ENCODE measurements around the gene UST. TPM values are rescaled to one million over a fixed set of nuclear protein-coding genes. Genes with fewer than 3 reads are reported as not detected.
"Not testable (repeated sequence)": the region's sequence is repeated elsewhere in the genome, so short reads cannot be mapped to it uniquely, and the experiment has no call there.

UST gene
- total RNA-seq, 1 experiment from 2014 or later = 4.9 TPM

DNA sequence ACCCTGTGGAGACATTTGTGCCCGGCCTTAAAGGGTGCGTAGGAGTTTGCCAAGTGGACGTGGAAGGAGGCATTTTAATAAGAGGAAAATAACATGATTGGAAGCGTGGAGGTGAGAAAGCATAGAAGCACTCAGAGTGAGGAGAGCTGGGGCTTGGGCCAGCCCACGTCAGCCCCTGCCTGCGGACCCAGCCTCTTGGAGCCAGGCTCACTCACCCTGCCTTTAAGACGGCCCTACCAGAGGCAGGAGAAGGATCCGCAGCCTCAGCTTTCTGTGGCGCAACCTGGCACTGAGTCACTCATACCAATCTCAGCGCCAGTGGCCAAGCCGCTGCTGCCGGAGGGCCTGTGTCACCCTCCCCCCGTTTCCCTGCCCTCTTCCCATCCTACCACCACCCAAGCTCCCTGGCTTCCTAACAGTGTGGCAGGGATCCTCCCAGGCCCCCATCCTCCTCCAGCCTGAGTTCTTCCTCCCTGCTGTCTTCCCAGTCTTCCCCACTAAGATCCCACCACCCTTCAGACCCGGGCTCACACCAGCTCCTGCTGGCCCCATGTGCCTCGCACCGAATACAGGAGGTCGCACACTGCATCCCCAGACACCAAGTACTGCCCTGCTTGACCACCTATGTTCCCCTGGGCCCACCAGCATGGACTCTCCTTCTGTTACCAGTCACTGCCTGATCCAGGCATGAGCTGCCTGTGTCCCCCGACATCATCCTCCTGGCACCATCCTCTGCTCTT lies 285.2 kb downstream of the UST start:
- DNase-seq (ENCODE audit: low read depth) = peak; percentile 90

DNA sequence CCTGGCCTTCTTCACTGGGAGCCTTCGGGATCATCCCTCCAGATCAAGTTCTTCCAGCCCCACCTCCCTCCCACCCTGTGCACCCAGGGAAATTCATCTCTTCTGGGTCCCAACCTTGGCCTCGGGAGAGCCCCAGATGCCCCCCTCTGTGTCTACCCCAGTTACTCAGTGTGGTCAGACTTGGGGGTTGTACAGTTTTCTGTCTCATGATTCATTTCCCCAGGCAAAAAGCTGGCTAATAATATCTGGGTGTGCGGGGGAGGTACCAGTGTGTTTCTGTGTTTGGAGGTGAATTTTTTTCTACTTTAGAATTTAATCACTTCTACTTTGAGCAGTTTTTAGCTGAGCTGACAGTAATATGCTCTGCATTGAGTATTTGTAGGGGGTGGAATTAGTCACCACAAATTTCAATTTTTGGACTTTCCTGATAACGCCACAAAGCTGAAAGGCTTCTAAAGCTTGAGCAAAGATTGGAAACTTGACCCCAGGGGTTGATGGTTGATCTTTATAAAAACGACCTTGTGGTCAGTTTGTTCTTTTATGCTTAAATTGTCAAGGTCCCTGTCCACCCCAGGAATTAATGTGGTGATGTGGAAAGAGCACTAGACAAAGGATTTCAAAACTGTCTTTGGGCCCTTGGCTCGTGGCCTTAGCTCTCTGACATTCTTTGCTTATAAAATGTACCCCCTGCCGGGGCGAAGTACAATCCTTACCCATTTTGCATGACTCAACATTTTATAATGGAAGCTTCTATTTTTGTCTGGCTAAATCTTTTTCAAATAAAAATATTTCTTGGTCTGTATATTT lies 286.0 kb downstream of the UST start:
- DNase-seq (ENCODE audit: low read depth) = peak; percentile 95

DNA sequence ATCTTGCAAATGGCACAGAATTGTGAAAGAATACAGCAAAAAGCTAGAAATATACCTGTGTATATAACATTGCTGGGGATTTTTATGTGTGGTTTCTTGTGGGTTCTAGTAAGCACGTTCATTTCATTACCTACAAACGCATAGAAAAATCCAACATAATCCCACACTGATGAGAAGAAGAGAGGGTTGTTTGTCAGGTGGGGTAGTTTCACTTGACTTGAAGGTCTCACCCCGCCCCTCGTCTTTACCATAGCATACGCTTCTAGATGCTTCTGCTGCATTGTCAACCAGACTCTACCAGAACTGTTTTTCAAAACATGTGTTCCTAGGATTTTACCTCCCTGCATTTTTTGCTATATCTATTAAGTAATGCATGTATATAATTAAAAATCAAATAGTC lies 286.6 kb downstream of the UST start:
- no peak for DNase-seq (ENCODE audit: low read depth)

DNA sequence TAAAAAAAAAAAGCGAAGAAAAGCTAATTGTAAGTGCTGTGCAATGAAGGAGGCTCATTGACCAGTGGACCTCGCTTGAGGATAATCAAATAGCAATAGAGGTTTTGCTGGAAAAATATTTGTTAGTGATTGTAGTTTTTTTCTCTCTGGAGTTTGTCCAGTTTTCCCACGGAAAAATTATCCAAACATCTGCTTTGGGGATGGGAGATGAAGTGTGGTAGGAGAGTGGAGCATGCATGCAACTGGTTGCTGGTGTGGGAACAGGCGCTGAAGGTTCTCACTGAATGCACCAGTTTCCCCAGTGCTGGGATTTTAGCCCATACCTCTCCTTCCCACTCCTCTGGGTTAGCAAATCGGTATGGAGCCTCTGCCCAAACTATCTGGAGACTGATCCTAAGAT lies 288.9 kb downstream of the UST start:
- DNase-seq (ENCODE audit: low read depth) = no peak

DNA sequence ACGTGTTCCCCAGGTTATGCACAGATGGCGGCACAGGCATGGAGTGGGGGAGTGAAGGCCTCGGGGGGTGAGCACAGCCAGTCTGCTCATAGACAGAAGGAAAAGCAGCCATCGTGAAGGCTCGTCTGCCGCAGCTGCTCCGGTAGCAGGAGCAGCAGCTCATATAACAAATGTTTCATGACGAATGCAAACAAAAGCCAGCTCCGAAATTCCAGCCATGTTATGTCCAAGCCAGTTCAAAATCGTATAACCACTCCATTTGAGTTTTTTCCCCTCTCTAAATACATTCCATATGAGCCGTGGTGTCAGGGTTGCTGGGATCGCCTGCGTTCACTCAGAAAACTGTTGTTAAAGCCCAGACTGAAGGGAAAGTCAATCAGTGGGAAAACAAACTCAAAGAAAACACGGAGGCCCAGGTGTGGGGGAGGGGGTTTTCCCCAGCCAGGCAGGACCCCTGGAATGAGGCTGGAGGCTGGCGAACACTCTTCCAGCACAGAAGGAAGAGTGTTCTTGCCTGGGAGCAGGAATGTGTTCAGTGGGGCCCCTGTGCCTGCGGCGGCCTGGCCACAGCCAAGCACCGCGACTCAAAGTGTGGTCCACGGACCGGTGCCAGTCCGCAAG lies 290.3 kb downstream of the UST start:
- peak; percentile 69 for DNase-seq (ENCODE audit: low read depth)

DNA sequence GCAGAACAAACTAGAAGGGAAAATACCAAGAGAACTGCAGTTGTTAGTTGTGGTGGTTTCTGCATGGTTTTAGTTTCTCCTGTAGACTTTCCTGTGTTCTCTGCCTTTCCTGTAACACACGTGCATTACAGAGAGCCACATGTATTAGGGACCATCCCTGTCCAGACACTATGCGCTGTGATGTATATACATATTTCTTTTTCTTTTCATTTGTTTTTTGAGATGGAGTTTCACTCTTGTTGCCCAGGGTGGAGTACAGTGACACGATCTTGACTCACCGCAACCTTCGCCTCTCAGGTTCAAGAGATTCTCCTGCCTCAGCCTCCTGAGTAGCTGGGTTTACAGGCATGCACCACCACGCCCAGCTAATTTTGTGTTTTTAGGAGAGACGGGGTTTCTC lies 292.2 kb downstream of the UST start:
- not testable (repeated sequence) for DNase-seq (ENCODE audit: low read depth)

DNA sequence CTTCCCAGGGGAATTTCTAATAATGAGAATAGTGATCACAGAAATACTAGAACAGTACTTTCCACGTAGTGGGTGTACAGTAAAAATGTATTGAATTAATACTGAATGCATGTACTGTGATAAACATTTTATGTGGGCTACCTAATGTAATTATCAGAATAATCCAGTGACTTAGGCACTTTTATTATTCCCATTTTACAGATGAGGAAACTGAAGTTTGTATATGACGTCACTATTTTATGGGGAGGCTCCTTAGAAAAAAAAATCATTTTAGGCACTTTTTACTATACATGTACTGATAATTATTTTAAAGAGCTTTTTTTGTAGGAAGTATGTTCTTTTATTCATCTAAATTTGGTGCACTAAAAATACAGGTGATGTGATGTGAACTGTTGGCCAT lies 295.1 kb downstream of the UST start:
- DNase-seq (ENCODE audit: low read depth) = no peak

DNA sequence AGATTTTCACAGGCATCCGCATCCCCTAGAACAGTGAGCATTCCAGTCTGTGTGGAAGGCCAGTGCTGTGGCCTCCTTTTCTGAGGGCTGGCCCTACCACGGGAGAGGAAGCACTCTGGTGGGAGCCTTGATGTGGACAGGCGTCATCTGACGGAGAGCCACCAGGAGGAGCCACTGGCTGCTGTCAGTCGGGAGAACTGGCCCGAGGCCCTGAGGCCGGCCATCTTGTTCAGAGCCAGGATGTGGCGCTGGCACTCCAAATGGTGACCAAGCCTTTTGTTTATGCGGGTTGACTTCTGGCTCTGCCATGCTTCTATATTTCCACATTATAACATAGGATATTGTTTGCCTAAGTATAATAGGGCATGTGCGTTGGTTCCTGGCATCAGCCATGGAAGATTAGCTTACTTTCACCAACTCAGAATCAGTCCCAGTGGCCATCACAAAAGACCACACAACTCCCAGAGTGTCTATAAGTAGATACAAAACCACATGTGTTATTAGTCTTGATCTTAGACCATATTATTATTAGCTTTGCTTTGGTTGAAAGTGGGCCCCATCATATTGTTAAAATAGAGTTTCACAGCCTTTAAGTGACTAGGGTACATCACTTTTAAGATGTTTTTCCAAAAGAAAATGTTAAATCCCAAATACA lies 296.8 kb downstream of the UST start:
- peak; percentile 49 for DNase-seq (ENCODE audit: low read depth)

DNA sequence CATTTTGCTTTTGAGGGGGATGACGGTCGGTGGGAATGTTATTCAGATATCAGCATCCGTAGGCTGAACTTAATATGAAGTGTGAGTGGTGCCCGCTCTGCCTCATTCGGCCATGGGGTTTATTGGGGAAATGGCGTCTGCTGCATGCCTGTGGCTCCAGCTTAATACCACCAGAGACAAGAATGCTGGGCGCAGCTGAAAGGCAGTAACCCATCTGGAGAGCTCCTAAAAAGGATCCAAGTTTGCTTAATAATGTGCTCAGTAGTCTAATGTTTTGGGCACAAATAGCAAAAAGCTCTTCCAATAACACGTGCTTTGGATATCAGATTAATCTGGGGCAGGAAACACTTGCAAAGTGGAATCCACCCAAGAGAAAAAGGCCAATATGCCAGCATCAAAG lies 297.7 kb downstream of the UST start:
- DNase-seq (ENCODE audit: low read depth) = peak; percentile 75

DNA sequence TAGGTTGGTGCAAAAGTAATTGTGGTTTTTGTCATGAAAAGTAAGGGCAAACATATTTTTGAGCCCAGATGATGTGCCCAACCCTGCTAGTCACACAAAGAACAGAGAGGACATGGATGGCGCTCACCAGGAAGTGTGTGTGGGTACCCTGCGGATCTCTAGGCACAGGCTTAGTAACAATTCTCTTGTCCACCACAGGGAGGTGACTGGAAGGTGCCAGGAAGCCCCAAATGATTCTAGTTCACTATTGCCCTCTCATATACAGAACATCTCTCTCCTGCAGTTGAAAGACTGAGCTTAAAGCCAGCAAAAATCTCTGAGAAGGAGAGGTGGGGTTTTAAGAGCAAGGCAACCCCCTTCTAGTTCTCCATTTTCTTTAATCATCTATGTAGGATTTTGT lies 298.6 kb downstream of the UST start:
- no peak for DNase-seq (ENCODE audit: low read depth)

DNA sequence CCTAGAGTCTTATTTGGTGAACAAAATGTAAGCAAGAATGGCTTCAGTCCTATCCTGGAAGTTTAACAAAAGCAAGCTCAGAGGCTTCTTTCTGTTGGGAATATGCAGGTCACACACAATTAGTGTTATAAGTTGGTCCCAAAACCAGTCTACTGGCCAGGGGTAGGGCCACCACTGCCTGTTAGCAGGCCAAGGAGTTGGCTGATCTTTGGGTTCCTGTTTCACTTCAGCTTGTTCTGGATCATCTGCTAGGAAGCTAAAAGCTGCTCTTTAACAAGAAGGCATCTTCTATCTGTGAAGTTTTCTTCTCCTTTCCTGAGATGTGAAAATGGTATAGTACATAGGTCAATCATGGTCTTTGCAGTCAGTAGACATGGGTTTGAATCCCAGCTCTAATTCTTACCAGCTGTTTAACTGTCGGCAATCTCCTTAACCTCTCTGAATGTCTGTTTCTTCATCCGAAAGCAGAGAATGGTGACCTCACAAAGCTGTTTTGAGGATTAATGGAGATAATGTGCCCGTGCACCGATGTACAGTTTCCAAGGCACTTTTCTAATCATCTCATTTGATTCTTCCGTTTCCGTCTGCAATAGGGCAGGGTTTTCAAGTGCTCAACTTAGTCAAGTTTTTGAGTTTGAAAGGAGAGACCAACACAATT lies 299.5 kb downstream of the UST start:
- no peak for DNase-seq (ENCODE audit: low read depth)

DNA sequence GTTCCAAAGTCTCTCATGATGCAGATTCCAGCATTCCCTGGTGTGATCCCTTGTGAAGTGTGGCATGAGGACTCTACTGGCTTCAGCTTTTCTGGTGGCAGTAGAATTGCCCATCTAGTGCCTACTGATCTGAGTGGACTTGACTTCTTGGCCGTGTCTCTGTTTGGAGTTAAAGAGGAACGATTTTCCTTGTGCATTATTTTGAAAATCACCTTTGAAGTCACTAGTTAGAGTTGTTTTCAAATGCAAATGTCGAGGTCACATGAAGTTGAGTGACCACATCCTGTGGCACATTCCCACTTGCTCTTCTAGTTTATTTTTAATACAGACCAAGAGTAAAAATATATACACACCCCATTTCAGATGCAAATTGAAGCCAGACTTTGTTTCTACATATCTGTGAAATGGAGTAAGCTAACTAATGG lies 300.0 kb downstream of the UST start:
- no peak for DNase-seq (ENCODE audit: low read depth)

DNA sequence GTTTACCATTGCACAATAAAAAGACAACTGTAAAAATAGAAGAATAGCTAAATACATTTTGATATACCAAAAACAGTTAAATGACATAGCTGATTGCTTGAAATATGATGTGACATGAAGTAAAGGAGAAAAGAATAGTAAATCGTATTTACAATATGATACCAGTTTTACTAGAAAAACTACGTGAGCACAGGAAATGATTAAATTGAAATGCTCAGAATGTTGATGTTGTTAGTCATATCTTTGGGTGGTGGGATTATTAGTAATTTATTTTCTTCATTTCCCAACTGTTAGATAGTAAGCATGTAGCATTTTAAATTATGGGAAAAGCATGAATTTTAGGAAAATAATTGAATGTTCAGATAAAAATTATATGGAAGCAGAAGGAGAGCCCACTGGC lies 302.4 kb downstream of the UST start:
- DNase-seq (ENCODE audit: low read depth) = no peak

DNA sequence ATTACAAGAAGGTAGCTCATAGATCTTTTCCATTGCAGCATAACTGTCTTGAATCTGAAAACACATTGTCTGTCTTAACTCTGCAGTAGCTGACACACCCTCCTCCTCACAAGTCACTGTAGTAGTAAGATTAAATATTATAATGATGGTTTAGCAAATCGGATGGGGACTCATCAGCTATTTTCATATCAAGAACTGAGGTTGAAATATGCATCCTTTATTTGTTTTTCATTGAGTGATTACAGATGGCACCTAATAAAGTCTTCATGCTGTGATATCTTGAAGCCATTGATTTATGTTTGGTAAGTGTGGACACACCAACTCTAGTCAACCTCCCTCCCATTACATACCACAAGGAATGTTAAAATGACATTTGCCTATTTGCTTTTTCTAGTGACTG lies 303.3 kb downstream of the UST start:
- DNase-seq (ENCODE audit: low read depth) = no peak

DNA sequence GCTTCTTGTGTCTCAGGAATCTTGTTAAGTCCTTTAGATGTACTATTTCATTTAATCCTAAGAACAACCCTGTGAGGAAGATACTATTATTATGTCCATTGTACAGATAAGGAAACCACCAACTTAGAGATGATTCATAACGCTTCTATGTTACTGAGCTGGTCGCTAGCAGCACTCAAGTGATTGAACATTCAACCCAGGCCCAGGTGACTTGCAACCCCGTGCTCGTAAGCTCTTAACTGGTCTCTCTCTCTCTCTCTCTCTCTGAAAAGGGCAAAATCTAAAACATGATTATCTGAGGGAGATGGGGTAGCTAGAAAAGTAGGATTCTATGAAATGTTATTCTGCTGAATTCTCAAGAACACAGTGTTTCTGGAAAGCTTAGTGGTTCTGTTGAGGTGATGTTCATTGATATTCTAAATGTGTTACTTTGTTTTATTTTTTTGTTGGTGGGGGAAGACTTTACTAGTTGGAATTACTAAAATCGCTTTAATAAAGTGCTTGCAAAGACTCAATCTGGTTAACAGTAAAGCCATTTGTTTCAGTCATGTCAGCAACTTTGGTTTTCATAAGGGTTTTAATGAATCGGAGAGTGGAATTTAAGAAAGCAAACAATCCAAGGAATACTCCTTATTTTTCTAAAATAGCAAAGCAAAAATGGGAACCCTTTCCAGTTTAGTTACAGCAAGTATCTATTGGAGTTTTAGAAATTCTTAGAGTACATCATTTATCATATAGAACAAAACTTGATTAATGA lies 305.7 kb downstream of the UST start:
- no peak for DNase-seq (ENCODE audit: low read depth)

DNA sequence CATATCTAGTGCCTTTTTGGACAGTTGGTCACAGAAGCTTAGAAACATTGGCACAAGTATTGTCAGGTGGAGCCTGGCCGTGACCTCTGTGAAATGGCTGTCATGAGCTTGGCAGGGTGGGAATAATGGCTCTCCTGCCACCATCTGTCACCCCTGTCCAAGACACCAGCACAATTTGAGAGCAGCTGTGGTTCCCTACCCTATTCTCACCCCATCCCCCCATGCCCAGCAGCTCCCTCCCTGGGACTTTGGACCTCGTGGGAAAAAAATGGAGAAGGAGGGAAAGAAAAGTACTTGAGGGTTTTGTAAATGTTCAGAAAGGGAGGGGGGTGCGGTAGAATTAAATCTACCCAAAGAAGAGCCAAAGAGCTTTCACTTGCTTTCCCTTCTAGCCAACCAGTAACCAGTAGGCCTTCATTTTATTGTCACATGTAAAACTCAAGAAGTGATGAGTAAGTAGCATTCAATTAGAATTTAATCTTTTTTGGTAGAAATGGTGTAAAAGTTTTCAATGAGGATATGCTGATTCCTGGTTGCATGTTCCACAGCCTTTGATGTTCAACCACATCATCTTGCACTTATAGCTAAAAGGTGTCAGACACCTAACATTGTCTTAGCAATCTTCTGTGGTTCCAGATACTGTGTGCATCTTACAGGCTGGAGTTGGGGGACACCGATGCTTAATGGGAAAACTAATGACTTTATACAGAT lies 307.2 kb downstream of the UST start:
- no peak for DNase-seq (ENCODE audit: low read depth)

DNA sequence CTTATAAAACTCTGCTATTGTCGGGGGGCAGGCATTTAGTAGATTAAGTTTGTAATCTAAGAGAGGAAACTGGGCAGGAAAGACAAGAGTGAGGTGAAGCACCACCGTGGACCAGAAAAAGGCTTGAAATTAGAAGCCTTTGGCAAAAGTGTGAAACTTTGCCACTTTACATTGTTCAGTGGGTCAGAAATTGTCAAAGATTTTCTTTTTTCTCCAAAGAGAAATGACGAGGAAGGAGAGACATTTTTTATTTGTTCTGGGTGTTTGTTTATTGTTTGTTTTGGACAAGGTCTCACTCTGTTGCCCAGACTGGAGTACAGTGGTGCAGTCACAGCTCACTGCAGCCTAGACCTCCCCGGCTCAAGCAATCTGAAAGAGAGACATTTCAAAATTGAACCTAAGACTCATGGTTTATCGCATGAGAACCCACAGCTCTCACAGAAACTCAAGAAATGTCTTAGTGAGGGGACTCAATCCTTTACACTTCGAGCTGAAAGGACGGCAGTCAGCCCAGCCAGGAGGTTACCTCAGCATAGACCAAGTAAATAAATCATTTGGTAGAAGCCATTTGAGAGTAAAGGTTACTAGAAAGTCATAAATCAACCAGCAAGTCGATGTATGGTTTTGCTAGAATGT lies 307.8 kb downstream of the UST start:
- DNase-seq (ENCODE audit: low read depth) = no peak

DNA sequence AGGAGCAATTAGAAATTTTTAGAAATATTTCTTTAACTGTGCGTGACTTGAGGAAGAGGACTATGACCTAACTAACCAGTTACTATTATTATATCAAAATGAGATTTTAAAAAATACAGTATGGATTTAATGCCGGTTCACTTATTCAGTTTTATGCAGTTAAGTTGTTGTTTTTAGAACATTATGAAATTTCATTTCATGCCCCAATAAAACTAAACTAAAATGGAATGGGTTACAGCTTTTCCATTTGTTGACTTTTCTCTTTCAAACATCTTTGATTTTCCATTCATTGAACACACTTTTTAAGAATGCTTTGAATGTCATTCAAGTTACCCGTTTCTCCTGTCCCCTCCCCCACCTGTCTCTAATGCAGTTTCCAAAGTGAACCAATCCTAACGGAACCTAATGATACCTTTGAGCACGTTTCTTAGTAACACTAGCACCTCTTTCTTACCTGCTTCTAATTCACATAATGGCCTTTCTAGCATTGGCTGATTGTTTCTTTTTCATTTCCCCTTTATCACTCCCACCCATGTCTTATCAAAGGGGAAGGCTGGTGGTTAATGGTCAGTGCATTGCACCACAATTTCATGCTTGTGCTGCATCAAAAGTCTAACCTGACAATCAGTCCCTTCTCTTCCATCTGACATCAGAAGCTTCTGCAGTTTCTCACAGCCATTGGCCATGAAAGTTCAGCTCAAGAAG lies 308.5 kb downstream of the UST start:
- DNase-seq (ENCODE audit: low read depth) = no peak

Measured in LHCN-M2 (cell line).